ENCODE measurements around the gene CCDC127.
"Not testable (repeated sequence)": the region's sequence is repeated elsewhere in the genome, so short reads cannot be mapped to it uniquely, and the experiment has no call there.

The CCDC127 gene

DNA sequence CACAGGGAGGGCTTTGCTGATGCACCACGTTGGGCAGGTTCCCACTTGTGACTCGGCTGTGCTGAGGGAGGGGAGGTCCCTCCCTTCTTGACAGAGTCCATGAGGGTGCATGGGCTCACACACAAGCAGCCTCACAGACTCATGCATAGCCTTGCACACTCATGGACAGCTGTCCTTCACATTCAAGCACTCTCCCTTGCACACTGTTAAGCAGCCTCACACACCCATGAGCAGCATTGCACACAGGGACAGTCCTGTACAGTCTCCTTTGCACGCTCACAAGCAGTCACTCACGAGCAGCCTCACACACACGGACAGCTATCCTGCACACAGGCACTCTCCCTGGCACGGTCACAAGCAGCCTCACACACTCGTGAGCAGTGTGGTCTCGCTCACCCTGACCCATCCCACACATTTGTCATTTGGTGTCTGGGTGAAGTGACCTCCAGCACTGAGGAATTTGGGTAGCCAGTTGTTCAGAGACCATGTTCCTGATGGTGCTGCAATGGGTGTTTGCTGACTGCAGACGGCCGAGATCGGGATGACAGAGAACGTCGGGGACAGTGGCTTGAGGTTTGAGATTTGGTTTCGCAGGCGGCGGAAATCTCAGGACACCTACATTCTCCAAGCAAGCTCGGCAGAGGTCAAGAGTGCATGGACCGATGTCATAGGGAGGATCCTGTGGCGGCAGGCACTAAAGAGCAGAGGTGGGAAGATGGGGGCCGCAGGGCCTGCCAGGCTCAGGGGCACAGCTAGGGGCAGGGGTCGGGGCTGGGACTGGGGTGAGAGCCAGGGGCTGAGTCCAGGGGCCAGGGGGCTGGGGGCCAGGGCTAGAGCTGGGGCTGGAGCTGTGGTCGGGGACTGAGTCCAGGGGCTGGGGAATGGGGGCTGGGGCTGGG is 44.3 kb downstream of the CCDC127 start:
- DNase-seq (ENCODE audit: low read depth in 1 of 2, low spot score in 1 of 2): no peak

DNA sequence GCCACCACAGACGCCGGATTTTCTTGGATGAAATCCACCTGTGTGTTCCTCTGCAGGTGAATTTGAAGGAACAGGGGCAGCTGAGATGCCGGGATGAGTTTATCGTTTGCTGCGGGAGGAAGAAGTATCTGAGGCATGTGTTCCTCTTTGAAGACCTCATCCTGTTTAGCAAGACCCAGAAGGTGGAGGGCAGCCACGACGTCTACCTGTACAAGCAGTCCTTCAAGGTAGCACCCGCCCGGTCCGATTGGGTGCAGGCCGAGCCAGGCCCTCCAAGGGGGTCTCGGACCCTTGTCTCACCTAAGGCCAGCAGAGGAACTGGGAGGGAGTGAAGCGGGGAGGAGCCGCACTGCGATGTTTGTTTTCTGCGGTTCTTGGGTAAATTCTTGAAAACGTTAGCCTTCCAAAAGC is 45.1 kb downstream of the CCDC127 start:
- no peak for DNase-seq (ENCODE audit: low read depth in 1 of 2, low spot score in 1 of 2)

DNA sequence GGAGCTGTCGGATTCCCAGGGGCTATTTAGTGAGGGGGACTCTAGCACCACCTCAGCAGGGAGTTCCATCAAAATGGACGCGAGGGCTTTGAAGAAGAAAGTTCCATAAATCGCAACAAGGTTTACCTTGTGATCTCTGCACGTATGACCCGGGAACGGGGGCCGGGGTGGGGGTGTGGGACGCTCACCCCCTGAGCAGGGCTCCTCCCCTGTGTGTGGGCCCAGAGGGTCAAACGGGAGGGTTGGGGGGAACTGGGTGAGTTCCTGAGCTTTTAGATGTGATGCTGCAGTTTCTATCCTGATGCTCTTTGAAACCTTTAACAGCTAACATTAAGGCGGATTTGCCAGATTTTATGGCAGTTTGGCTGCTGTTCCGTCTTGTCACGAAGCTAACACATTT is 45.5 kb downstream of the CCDC127 start:
- DNase-seq (ENCODE audit: low read depth in 1 of 2, low spot score in 1 of 2): no peak

DNA sequence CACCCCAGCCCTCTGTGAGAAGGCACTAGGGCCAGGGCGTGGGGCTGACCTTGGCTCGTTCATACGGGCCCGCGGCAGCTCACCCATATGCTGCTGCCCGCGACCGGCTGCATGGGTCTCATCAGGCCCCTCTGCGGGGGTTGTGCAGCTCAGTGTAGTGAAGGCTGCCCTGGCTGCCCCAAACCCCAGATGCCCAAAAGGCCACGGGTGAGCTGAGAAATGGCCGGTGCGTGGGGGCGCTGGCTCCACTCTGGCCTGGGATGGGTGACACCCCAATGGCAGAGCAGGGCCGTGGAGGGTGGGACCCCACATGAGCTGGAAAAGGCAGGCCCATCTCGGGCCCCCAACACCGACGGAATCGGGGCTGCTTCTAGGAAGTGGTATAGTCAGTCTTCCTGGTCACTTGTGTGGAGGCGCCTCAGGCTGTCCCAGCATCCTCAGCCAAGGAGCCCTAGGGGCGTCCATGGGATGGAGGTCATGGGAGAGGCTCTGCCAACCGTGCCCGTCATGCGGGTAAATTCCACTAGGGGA is 46.1 kb downstream of the CCDC127 start:
- DNase-seq (ENCODE audit: low read depth in 1 of 2, low spot score in 1 of 2): no peak

DNA sequence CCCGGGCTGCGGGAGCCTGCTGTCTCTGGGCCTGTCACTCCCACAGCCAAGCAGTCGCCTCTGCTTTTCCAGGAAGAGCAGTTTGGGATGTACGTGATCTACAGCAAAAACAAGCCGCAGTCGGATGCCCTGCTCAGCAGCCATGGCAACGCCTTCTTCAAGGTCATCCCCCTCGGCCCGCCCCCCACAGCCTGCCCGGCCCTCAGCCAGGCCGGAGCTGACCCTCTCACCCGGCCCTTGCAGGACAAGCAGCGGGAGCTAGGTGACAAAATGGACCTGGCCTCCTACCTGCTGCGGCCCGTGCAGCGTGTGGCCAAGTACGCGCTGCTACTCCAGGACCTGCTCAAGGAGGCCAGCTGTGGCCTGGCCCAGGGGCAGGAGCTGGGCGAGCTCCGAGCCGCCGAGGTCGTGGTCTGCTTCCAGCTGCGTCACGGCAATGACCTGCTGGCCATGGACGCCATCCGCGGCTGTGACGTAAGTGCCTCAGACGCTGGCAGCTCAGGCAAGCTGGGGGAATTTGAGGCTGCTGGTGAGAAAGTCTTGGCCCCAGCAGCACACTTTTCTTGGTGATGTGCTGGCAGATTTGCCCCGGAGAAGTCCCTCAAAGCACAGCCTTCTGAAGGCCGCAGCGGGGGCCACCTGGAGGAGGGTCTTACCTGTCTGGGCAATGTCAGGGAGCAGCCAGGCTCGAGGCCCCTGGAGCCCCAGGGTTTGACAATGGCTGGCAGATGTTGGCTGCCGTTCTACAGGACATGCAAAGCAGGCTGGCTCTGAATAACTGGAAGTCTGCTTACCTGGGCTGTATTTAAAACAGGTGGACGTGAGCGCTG is 46.8 kb downstream of the CCDC127 start:
- no peak for DNase-seq (ENCODE audit: low read depth in 1 of 2, low spot score in 1 of 2)

DNA sequence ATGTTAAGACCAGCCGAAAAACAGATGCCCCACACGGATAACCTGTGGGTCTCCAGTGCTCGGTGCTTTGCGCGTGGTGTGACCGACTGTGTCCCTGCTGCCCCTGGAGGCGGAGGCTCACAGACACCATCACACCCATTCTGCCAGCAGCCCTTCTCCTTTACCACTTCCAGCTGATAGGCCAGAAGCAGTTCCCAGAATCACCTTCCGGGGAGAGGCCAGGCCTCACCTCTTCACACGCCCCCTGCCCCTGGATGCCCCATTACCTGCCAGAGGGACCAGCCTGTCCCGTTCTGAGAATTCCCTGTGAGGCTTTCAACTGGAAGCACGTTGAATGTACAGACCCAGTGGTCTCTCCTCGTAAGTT is 48.2 kb downstream of the CCDC127 start:
- no peak for DNase-seq (ENCODE audit: low read depth in 1 of 2, low spot score in 1 of 2)

DNA sequence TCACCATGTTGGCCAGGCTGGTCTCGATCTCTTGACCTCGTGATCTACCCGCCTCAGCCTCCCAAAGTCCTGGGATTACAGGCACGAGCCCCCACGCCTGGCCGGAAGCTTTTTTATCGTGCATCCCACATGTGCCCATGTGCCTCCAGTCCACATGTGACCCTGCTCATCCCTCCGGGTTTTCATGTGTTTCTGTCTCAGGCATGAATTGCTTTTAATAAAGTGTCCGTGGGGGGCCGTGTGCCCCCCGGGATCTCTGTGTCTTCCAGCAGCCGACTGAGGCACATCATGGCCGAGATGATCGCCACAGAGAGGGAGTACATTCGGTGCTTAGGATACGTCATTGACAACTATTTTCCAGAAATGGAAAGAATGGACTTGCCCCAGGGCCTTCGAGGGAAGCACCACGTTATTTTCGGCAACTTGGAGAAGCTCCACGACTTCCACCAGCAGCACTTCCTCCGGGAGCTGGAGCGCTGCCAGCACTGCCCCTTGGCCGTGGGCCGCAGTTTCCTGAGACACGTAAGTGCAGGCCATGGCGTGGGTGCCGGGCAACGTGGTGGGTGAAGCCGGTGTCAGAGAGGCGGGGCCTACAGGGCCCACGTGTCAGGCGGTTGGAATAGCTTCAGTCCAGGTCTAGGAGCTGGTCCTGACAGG is 48.8 kb downstream of the CCDC127 start:
- DNase-seq (ENCODE audit: low read depth in 1 of 2, low spot score in 1 of 2): no peak

DNA sequence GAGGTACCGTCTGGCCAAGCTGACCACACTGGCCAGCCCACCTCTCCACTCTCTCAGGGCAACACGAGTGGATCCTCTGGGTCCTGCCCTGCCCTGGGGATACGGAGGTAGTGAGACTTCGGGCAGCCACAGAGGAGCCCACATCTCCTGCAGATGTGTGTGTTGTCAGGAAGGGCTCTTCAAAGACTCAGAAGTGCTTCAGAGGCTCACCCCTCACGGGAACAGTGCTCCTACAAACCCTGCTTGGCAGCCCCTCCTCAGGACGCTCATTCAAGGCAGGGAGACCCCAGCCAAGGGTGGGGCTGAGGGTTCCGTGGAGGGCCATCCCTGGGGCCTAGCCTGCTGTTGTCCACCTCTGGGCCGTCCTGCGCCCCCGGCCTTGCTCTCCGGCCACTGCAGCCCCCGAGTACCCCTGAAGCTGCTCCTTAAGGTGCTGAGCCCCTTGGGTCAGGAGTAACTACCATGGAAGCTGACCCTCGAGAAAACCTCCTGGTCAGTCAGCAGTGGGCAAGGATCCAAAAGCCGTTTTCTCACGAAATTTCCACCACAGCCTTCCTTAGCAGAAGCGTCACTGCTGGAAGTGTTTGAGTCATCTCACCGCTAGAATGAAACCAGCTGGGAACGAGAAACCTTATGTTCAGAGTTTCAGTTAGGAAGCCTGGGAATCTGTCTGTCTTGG is 49.8 kb downstream of the CCDC127 start:
- DNase-seq (ENCODE audit: low read depth in 1 of 2, low spot score in 1 of 2): no peak

DNA sequence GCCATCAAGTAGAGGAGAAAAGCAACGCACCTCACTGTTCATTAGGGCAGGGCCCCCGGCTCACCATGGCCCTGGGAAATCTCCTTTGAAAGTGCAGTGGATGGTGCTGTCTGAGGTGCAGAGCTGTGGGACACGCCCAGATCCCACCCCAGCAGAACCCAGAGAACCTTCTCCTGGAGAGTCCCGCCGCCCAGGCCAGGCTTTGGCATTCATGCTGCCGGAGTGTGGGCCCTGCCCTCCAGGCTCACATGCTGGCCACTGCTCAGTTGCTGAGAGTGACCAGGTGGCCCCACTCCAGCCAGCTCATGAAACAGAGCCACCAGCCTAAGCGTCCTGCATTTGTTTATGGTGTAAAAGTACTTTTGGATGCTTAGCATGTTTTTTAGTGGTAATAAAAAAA is 50.4 kb downstream of the CCDC127 start:
- no peak for DNase-seq (ENCODE audit: low read depth in 1 of 2, low spot score in 1 of 2)

DNA sequence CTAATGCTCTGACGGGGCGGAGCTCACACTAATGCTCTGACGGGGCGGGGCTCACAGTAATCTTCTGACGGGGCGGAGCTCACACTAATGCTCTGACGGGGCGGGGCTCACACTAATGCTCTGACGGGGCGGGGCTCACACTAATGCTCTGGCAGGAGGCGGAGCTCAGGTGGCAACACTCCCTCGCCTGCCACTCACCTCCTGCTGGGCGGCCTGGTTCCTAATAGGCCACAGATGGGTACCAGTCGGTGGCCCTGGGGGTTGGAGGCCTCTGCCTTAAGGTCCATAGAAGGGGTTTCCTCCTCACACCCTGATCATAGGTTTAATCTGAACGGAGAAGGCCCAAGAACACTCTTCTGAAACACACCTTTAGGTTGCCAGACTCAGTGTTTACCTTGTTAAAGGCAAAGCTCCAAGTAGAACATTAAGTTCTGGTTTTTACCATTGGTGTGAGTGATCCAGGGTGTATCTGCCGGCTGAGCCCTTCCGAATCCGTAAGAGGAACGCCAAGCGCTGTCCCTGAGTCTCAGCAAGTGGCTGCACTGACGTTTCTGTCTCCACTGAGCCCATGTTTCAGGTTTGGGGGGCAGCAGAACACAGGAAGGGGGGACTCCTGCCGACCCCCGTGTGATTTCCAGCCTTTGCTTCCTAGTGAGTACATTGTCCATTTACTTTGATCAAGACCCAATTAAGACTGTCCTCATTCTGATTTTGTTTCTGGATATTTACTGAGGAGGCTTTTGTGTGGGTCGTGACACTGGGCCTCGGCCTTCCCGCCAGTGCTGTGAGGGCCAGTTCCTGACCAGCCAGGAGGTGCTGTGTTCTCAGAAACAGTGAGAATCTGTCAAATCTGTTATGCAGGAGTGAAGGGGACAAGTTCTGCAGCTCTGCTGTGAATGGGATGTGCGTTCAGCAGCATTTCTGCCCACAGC is 51.2 kb downstream of the CCDC127 start:
- no peak for DNase-seq (ENCODE audit: low read depth in 1 of 2, low spot score in 1 of 2)

DNA sequence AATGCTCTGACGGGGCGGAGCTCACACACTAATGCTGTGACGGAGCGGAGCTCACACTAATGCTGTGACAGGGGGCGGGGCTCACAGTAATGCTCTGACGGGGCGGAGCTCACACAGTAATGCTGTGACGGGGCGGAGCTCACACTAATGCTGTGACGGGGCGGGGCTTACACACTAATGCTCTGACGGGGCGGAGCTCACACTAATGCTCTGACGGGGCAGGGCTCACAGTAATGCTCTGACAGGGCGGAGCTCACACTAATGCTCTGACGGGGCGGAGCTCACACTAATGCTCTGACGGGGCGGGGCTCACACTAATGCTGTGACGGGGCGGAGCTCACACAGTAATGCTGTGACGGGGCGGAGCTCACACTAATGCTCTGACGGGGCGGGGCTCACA is 53.2 kb downstream of the CCDC127 start:
- DNase-seq (ENCODE audit: low read depth in 1 of 2, low spot score in 1 of 2): not testable (repeated sequence)

DNA sequence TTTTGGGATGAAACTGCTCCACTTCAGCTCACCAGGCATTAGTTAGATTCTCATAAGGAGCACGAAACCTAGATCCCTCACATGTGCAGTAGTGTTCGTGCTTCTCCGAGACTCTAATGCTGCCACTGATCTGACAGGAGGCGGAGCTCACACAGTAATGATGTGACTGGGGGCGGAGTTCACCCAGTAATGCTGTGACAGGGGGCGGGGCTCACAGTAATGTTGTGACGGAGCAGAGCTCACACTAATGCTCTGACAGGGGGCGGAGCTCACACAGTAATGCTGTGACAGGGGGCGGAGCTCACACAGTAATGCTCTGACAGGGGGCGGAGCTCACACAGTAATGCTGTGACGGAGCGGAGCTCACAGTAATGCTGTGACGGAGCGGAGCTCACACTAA is 53.7 kb downstream of the CCDC127 start:
- DNase-seq (ENCODE audit: low read depth in 1 of 2, low spot score in 1 of 2): no peak

DNA sequence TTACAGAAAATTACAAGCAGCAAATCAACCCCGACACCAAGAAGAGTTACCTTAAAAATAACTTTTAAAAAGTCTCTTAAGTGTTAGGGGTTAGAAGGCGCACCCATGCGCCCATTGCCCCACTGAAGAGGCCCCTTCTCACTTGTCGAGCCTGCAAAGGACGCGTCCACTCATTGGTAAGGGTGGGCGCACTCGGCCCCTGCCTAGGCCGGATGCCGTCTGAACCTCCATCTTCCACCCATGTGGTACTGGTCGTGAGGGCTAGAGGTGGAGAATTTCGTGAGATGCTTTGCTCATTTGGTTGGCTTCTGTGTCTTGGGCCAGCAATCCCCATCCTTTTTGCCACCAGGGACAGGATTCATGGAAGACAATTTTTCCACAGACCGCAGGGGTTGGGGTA is 54.1 kb downstream of the CCDC127 start:
- no peak for DNase-seq (ENCODE audit: low read depth in 1 of 2, low spot score in 1 of 2)

DNA sequence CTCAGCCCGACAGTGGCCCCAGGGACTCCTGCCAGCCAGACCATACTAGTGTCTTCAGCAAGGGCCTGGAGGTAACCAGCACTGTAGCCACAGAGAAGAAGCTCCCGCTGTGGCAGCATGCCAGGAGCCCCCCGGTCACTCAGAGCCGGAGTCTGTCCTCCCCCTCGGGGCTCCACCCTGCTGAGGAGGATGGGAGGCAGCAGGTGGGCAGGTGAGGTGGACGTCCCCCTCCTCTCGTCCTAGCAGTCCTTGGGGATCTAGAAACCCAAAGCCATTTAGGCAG is 54.7 kb downstream of the CCDC127 start:
- DNase-seq (ENCODE audit: low read depth in 1 of 2, low spot score in 1 of 2): no peak

DNA sequence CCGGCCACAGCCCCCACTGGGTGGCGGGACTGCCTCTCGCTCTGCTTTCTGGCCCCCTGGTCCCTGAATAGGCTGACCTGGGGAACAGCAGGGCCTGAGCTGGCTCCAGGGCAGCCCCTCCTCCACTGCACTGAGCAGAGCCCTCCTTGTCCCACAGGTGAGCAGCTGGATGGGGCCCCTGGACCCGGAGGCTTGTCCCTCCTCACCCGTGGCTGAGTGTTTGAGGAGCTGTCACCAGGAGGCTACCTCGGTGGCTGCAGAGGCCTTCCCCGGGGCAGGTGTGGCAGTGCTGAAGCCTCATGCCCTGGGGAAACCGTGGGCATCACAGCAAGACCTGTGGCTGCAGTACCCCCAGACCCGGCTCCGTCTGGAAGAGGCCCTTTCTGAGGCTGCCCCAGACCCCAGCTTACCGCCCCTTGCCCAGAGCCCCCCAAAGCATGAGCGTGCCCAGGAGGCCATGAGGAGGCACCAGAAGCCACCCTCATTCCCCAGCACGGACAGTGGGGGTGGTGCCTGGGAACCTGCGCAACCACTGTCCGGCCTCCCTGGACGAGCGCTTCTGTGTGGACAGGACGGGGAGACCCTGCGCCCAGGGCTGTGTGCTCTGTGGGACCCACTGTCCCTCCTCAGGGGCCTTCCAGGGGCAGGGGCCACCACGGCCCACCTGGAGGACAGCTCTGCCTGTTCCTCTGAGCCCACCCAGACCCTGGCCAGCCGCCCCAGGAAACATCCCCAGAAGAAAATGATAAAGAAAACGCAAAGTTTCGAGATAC is 55.2 kb downstream of the CCDC127 start:
- no peak for DNase-seq (ENCODE audit: low read depth in 1 of 2, low spot score in 1 of 2)

DNA sequence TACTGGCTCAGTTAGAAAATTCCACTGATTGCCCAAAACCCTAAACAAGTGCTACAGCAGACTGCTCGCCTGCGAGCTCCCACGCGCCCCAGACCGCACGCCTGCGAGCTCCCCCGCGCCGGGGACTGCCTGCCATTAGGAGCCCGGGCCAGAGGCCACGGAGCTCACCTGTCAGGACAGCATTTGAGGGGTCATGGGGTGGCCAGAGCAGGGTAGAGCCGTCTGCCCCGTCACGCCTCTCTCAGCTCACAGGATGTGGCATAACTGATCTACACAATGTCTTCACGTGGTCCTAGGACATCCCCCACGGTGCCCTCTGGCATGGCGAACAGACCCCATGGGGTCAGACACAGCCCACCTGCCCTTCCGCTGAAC is 55.8 kb downstream of the CCDC127 start:
- no peak for DNase-seq (ENCODE audit: low read depth in 1 of 2, low spot score in 1 of 2)

DNA sequence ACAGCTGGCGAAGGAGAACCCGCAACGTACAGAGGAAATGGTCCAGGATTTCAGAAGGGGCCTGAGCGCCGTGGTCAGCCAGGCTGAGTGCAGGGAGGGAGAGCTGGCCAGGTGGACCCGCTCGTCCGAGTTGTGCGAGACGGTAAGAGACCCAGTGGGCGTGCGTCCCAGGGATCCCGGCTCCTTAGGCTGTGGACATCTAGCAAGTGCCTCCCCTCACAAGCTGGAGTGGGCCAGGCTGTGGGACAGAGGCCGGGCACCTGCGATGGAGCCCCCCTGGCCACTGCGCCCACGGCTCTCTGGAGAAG is 56.2 kb downstream of the CCDC127 start:
- no peak for DNase-seq (ENCODE audit: low read depth in 1 of 2, low spot score in 1 of 2)

DNA sequence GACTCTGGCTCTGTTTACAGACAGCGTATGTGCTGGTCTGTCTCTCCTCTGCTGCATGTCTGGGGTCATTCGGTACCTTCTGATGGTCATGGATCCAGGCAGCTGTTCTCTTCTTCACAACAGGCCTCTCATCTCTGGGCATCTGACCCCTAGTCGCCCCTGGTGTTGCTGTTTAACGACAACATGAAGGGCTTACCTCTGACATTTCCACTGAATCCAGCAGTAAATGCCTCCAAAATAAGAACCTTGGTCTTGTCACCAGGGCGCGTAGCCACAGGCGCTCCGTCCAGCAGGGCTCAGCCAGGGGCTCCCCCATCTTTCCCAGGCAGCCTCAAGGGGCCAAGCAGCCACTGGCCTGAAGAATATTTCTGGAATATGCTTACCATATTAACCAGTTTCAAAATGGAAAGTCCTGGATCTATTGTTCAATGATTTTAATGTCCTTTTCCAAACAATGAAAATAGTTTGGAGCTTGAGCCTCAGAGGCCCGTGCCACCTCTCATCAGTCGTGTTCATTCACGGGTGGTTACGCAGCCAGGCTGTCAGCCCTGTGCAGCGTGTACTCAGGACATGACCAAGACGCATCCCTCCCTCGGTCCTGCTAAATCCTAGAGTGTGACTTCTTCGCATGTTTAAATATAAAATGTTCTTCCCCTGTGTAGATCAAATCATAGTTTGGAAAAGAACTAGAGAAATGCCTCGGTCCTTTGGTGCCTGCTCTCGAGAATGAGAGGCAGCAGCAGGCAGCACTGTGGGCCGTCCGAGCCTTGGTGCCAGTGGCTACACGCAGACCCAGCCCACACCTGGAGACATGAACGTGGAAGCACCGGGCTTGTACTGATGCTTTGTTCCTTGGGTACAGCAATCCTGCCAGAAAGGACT is 56.8 kb downstream of the CCDC127 start:
- no peak for DNase-seq (ENCODE audit: low read depth in 1 of 2, low spot score in 1 of 2)

DNA sequence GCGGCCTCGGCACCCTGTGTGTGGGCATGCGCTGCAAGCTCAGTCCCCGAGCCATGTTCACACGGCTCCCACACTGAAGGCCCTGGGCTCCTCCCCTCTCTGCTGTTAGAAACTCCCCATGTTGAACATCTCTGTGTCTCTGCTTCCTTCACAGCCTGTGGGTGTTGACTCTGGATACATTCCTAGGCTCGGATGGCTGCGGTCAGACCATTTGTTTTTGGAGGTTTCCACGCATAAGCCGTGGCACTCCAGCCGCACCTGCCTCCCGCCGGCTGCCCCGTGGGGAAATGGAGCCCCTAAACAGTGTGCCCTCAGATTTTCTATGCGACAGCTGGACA is 57.8 kb downstream of the CCDC127 start:
- DNase-seq (ENCODE audit: low read depth in 1 of 2, low spot score in 1 of 2): no peak

Measured in activated CD4-positive, alpha-beta T cell treated with anti-CD3 and anti-CD28 coated beads, Interleukin-2, amount 50 U/mL, for 24 hours (primary cell).